Loucy (cell line): ENCODE results near the gene PAPOLB.

Experiments used
- H2AFZ ChIP-seq: fragments of 200-600 bp; sonication (generic); 2 replicates; pipeline ENCODE4 v1.6.0; 2016; ENCODE audit warnings: antibody characterized with exemption, mild to moderate bottlenecking, low read length, moderate library complexity
- H3F3A ChIP-seq: fragments of 200-600 bp; 2 replicates; pipeline ENCODE4 v1.6.0; 2016; ENCODE audit warnings: antibody characterized with exemption, low read depth, mild to moderate bottlenecking
- H3K27me3 ChIP-seq: fragments of 200-600 bp; sonication (generic); 2 replicates; pipeline ENCODE4 v1.6.1; 2014; ENCODE audit warnings: low read length, mild to moderate bottlenecking; ENCODE audit not compliant: insufficient read depth, poor library complexity, severe bottlenecking
- H3K36me3 ChIP-seq: fragments of 200-600 bp; sonication (generic); 2 replicates; pipeline ENCODE4 v1.6.1; 2016; ENCODE audit warnings: low read length; ENCODE audit not compliant: insufficient read depth
- H3K4me1 ChIP-seq: fragments of 200-600 bp; sonication (generic); 2 replicates; pipeline ENCODE4 v1.5.1; 2014; ENCODE audit warnings: low read length, mild to moderate bottlenecking; ENCODE audit not compliant: insufficient read depth, poor library complexity, severe bottlenecking
- H3K4me2 ChIP-seq: fragments of 200-600 bp; sonication (generic); 2 replicates; pipeline ENCODE4 v1.6.0; 2014; ENCODE audit warnings: antibody characterized with exemption, low read length, low read depth, mild to moderate bottlenecking; ENCODE audit not compliant: poor library complexity, severe bottlenecking
- H3K4me3 ChIP-seq: fragments of 200-600 bp; sonication (generic); 2 replicates; pipeline ENCODE4 v1.5.1; 2014; ENCODE audit warnings: low read length, mild to moderate bottlenecking, mixed read lengths; ENCODE audit not compliant: poor library complexity, severe bottlenecking
- H3K79me2 ChIP-seq: fragments of 200-600 bp; sonication (generic); 2 replicates; pipeline ENCODE4 v1.6.1; 2014; ENCODE audit warnings: low read length; ENCODE audit not compliant: insufficient read depth
- H3K9ac ChIP-seq: fragments of 200-600 bp; sonication (generic); 2 replicates; pipeline ENCODE4 v1.6.0; 2014; ENCODE audit warnings: mild to moderate bottlenecking, low read depth, low read length, moderate library complexity; ENCODE audit not compliant: poor library complexity, severe bottlenecking
- H3K9me2 ChIP-seq: fragments of 200-600 bp; sonication (generic); replicated peaks from 2 replicates; pipeline ENCODE4 v1.6.1; 2016; ENCODE audit warnings: low read depth, low read length, mixed read lengths
- H3K9me3 ChIP-seq: fragments of 200-600 bp; sonication (generic); 2 replicates; pipeline ENCODE4 v1.6.1; 2014; ENCODE audit warnings: mild to moderate bottlenecking, antibody characterized with exemption, low read length, low read depth; ENCODE audit not compliant: insufficient read depth
- H4K20me1 ChIP-seq: fragments of 200-600 bp; sonication (generic); 2 replicates; pipeline ENCODE4 v1.6.0; 2014; ENCODE audit warnings: antibody characterized with exemption, low read length, mild to moderate bottlenecking; ENCODE audit not compliant: insufficient read depth, poor library complexity, severe bottlenecking
- EZH2phosphoT487 ChIP-seq: fragments of 200-600 bp; IDR thresholded peaks from 2 replicates; pipeline ENCODE4 v1.6.1; 2018; ENCODE audit warnings: antibody characterized with exemption, mild to moderate bottlenecking, moderate library complexity, borderline replicate concordance
- TF ChIP-seq, protein P1 (sequence below): fragments of 200-600 bp; sonication (generic); conservative IDR thresholded peaks from 2 replicates; pipeline ENCODE4 v1.5.1; 2014; ENCODE audit warnings: mild to moderate bottlenecking, antibody characterized with exemption, low read length

PAPOLB gene

DNA sequence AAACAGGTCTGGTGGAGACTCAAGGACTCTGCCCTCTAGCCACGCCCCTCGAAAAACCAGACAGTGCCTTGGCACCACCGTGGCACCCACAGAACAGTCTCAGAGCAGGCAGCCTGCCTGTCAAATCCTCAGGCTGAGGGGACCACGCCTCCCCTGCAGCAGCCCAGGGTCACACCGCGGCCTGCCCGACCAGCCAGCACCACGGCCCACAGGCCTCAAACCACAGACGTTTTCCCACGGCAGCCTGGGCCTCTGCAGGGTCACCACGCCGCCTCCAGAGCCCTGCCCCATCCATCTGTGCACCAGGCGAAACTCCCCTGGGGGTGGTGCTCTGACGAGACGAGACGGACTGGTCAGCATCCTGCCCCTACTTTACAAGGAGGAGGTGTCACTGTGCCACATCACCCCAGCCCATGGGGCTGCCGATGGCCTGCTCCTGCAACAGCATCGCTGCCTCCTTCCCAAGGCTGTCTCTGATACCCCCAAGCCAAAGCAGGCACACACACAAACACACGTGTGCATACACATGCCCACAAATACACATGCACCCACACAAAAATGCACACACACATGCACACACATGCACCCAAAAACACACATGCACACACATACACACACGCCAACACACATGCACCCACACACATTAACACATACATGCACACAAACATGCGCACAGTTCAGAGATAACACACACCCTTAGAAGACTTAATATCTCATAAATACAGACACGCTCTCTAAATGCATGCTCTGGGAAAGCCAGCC lies 24.6 kb downstream of the PAPOLB start:
- TF ChIP-seq, protein P1, sequence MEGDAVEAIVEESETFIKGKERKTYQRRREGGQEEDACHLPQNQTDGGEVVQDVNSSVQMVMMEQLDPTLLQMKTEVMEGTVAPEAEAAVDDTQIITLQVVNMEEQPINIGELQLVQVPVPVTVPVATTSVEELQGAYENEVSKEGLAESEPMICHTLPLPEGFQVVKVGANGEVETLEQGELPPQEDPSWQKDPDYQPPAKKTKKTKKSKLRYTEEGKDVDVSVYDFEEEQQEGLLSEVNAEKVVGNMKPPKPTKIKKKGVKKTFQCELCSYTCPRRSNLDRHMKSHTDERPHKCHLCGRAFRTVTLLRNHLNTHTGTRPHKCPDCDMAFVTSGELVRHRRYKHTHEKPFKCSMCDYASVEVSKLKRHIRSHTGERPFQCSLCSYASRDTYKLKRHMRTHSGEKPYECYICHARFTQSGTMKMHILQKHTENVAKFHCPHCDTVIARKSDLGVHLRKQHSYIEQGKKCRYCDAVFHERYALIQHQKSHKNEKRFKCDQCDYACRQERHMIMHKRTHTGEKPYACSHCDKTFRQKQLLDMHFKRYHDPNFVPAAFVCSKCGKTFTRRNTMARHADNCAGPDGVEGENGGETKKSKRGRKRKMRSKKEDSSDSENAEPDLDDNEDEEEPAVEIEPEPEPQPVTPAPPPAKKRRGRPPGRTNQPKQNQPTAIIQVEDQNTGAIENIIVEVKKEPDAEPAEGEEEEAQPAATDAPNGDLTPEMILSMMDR, result no peak
- TF ChIP-seq EZH2phosphoT487, result no peak
- H3K4me3 ChIP-seq, result no peak overlapping the region
- H3K9ac ChIP-seq, result no peak overlapping the region
- no peaks in the 10 kb centered on the region for H3F3A ChIP-seq
- no peak overlapping the region for H3K4me2 ChIP-seq
- H3K36me3 ChIP-seq, result no peaks in the 10 kb centered on the region
- H4K20me1 ChIP-seq, result no peaks in the 10 kb centered on the region
- no peaks in the 10 kb centered on the region for H3K9me3 ChIP-seq
- H3K4me1 ChIP-seq, result no peaks in the 10 kb centered on the region
- no peak overlapping the region for H2AFZ ChIP-seq
- no peaks in the 10 kb centered on the region for H3K79me2 ChIP-seq
- H3K27me3 ChIP-seq, result no peaks in the 10 kb centered on the region
- no peaks in the 10 kb centered on the region for H3K9me2 ChIP-seq

DNA sequence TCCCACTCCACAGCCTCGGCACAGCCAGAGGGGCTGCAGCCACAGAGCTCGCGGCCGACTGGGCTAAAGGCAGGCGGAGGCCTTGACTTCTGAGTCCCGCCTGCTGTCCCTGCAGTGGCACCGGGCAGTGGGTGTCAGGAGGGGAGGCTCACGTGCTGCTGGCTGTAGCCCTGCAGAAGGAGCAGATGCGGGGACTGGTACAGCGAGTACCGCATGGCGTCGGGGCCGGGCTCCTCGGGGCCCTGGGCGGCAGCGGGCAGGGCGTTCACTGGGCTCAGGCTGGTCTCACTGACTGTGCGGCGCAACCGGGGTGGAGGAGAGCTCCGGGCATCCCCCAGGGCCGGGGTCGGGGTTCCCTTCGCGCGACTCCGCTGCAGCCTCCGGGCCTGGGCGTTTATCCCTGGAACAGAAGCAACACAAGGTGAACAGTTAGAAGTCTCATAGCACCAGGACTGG lies 25.6 kb downstream of the PAPOLB start:
- no peak overlapping the region for H3K4me3 ChIP-seq
- no peaks in the 10 kb centered on the region for H3K27me3 ChIP-seq
- H4K20me1 ChIP-seq, result no peaks in the 10 kb centered on the region
- no peak overlapping the region for H3K4me2 ChIP-seq
- no peaks in the 10 kb centered on the region for H3K79me2 ChIP-seq
- H3K9me3 ChIP-seq, result no peaks in the 10 kb centered on the region
- no peaks in the 10 kb centered on the region for H3K36me3 ChIP-seq
- no peaks in the 10 kb centered on the region for H3K4me1 ChIP-seq
- no peaks in the 10 kb centered on the region for H3F3A ChIP-seq
- no peaks in the 10 kb centered on the region for H3K9me2 ChIP-seq
- H2AFZ ChIP-seq, result no peak overlapping the region
- no peak for TF ChIP-seq EZH2phosphoT487
- TF ChIP-seq, protein P1, result no peak
- H3K9ac ChIP-seq, result no peak overlapping the region

DNA sequence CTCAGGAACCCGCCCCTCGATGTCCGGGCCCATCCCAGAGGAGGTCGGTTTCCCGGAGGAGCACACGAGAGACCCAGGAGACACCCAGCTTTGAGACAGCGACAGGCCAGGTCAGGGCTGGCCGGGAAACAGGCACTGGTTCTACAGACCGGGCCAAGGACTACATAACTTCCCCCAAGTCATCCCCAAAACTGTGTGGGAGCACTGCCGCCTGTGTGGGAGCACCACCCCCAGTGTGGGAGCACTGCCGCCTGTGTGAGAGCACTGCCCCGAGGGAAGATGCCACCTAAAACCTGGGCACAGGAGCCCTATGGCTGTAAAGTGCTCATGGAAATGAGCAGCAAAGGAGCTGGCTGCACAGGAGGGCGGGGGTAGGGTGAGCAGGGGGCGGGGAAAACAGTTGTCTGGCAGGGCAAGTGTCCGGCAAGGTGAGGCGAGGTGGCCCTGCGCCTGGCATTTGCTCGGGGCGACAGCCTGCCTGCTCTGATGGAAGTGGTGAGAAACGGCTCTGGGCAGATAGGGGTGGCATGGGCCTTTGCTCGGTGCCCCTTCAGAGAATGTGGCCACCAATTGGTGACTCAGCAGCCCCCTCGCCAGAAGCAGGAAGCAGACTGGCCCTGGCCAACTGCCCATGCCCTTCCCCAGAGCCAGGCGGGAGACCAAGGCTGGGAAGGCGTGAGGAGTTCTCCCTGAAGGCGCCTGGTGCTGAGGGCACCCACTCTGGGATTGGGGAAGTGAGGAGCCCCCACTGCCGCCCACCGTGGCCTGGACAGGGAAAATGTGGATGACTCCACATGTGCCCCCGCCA lies 26.2 kb downstream of the PAPOLB start:
- H3K9me3 ChIP-seq, result no peaks in the 10 kb centered on the region
- H3K79me2 ChIP-seq, result no peaks in the 10 kb centered on the region
- no peaks in the 10 kb centered on the region for H3K9me2 ChIP-seq
- no peak overlapping the region for H3K4me3 ChIP-seq
- H3K36me3 ChIP-seq, result no peaks in the 10 kb centered on the region
- no peak overlapping the region for H3K4me2 ChIP-seq
- H3K4me1 ChIP-seq, result no peaks in the 10 kb centered on the region
- H3K9ac ChIP-seq, result no peak overlapping the region
- H3F3A ChIP-seq, result no peaks in the 10 kb centered on the region
- no peak overlapping the region for H2AFZ ChIP-seq
- no peaks in the 10 kb centered on the region for H3K27me3 ChIP-seq
- TF ChIP-seq, protein P1, result no peak
- no peak for TF ChIP-seq EZH2phosphoT487
- H4K20me1 ChIP-seq, result no peaks in the 10 kb centered on the region
